ENCODE data around the gene TIGD7.

TIGD7 gene

GRCh38 chr16:3305109-3306068 lies at the start of gene TIGD7, which contains the start of gene ZNF75A:
Gene TIGD7, minus strand, starts transcription at chr16:3305430. Its CDS starts 4,816 bp downstream, at chr16:3300614.
Gene ZNF75A, plus strand, starts transcription at chr16:3305497. Its CDS starts 2,932 bp downstream, at chr16:3308429.
- intact Hi-C loops (cut with DNase I; ENCODE audit: low total_unique reads) = loop anchor here (5.0 to 10.0 kb wide), 2 partner anchors 89 to 152 kb away; no protein-coding TSS in a partner anchor
- H3K9me3 ChIP-seq = peaks cover 0 to 79% (median 43%) of the 10 kb centered on the region in 3 donors

GRCh38 chr16:3349175-3349574 lies 43.9 kb upstream of the TIGD7 start:
- no peaks in the 10 kb centered on the region for H3K4me1 ChIP-seq
- intact Hi-C loops (cut with DNase I; ENCODE audit: low total_unique reads) = no loop called here
- no peak for DNase-seq
- no peaks in the 10 kb centered on the region for H3K36me3 ChIP-seq
- no peak for TF ChIP-seq CTCF (IDR thresholded peaks at IDR 0.05)
- no peak overlapping the region for H3K4me3 ChIP-seq
- H3K27me3 ChIP-seq = no peaks in the 10 kb centered on the region
- no peaks in the 10 kb centered on the region for H3K9me3 ChIP-seq
- no peak overlapping the region for H3K27ac ChIP-seq

More at GRCh38 chr16:3305109-3306068, at the start of gene TIGD7, which contains the start of gene ZNF75A:
- Histone ChIP-seq H3K27ac (peak within 1 kb of the TSS; percentile 87 to 88), H3K27me3 (no peaks in the 10 kb centered on the region), H3K4me1 (peaks cover 0 to 23% (median 11%) of the 10 kb centered on the region in 4 donors), H3K36me3 (peaks cover 60 to 62% (median 62%) of the 10 kb centered on the region in 3 donors), H3K4me3 (peak within 1 kb of the TSS; percentile 70 to 79)
- peak; percentile 72 to 87 for DNase-seq
- peak; percentile 19 to 21 for TF ChIP-seq CTCF (IDR thresholded peaks at IDR 0.05)

GRCh38 chr16:3348547-3349167 lies 43.4 kb upstream of the TIGD7 start:
- H3K4me1 ChIP-seq = no peaks in the 10 kb centered on the region
- no peaks in the 10 kb centered on the region for H3K27me3 ChIP-seq
- intact Hi-C loops (cut with DNase I; ENCODE audit: low total_unique reads) = no loop called here
- no peak for TF ChIP-seq CTCF (IDR thresholded peaks at IDR 0.05)
- no peak overlapping the region for H3K27ac ChIP-seq
- no peaks in the 10 kb centered on the region for H3K9me3 ChIP-seq
- no peaks in the 10 kb centered on the region for H3K36me3 ChIP-seq
- no peak overlapping the region for H3K4me3 ChIP-seq
- DNase-seq = no peak

- DNase-seq = no peak
- Histone ChIP-seq H3K4me1 (no peaks in the 10 kb centered on the region), H3K4me3 (no peak overlapping the region), H3K27me3 (no peaks in the 10 kb centered on the region), H3K36me3 (no peaks in the 10 kb centered on the region), H3K9me3 (peaks cover 0 to 4% (median 0%) of the 10 kb centered on the region in 3 donors), H3K27ac (no peak overlapping the region)
- intact Hi-C loops (cut with DNase I; ENCODE audit: low total_unique reads) = no loop called here
- no peak for TF ChIP-seq CTCF (IDR thresholded peaks at IDR 0.05)
Measured at GRCh38 chr16:3347586-3347985, 42.4 kb upstream of the TIGD7 start.

GRCh38 chr16:3346041-3346440 lies 40.8 kb upstream of the TIGD7 start:
- H3K27me3 ChIP-seq = no peaks in the 10 kb centered on the region
- no peaks in the 10 kb centered on the region for H3K36me3 ChIP-seq
- no peak overlapping the region for H3K4me3 ChIP-seq
- no peak overlapping the region for H3K27ac ChIP-seq
- no peak for TF ChIP-seq CTCF (IDR thresholded peaks at IDR 0.05)
- peaks cover 0 to 4% (median 0%) of the 10 kb centered on the region in 3 donors for H3K9me3 ChIP-seq
- intact Hi-C loops (cut with DNase I; ENCODE audit: low total_unique reads) = no loop called here
- H3K4me1 ChIP-seq = no peaks in the 10 kb centered on the region
- no peak for DNase-seq
